ENCODE results near the gene ZDHHC21. TPM values are rescaled to one million over a fixed set of nuclear protein-coding genes. Genes with fewer than 3 reads are reported as not detected.

The ZDHHC21 gene
- 19.9 and 32.1 TPM in 2 replicates for total RNA-seq

GRCh38 chr9:14693251-14693861 is at the start of gene ZDHHC21:
Gene ZDHHC21 (minus strand): TSS chr9:14693432. CDS start chr9:14674340, 19,092 bp downstream.

GRCh38 chr9:14722391-14723035 is 29.3 kb upstream of the ZDHHC21 start, which contains the start of gene CER1:
Gene CER1 (minus strand): TSS chr9:14722733. CDS start chr9:14722672, 61 bp downstream.

Other genes with a start within 250 kb of the ZDHHC21 start
- gene CER1, start 29.3 kb upstream of the ZDHHC21 start, total RNA-seq = not detected in 2 replicates
- gene FREM1, start 217.0 kb upstream of the ZDHHC21 start, total RNA-seq = under 0.01 TPM in 1 of 2 replicates, not detected in the other